SK-N-MC (cell line): ENCODE results near the gene HDGF.

Source experiments
- EZH2 ChIP-seq: fragments of 200-600 bp; sonication (generic); IDR thresholded peaks from one replicate; pipeline ENCODE4 v1.6.1; 2017; ENCODE audit warnings: antibody characterized with exemption
- FOXP2 ChIP-seq: optimal IDR thresholded peaks from 2 replicates; pipeline ENCODE3; 2011; ENCODE audit warnings: mild to moderate bottlenecking, moderate library complexity; ENCODE audit not compliant: insufficient read depth; ENCODE audit errors: extremely low read length, control extremely low read depth
- POLR2AphosphoS5 ChIP-seq: IDR thresholded peaks from 2 replicates; pipeline ENCODE4 v1.6.1; 2012; ENCODE audit warnings: mild to moderate bottlenecking, low read depth, low read length, borderline replicate concordance

DNA sequence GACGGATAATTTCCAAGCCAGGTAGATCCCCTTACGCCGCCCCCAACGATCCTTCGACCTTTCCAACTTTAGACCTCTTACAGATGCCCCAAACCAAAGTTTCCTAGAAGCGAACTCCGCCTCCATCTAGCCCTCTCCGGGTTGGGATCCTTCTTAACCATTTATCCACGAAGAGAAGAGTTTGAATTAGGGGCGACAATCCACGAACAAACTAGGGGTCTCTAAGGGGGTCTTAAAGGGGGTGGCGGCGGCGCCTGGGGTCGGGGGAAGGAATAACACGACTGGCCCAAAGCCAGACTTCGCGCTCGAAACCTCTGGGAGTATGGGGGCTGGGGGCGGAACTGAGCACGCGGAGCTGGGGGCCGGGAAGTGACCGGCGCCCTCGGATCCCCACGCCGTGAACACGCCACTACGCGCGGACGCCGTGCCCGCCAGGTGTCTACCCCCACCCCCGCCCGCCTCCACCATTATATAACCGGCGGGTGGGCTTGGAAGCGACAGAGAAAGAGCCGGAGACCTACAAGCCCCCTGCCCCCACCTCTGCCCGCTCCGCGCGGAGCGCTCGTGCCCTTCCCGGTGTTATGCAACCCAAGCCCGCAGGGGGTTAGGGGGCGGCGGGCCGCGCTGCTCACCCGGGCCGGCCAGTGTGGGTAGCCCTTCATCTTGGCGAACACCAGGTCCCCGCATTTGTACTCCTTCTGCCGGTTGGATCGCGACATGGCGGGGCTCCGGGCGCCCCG is 594 bp downstream of the HDGF start:
- TF ChIP-seq POLR2AphosphoS5 (no peak), EZH2 (no peak), FOXP2 (no peak)
